ENCODE data around the gene ANKDD1B. TPM values are rescaled to one million over a fixed set of nuclear protein-coding genes. Genes with fewer than 3 reads are reported as not detected.

The ANKDD1B gene
- total RNA-seq, 1 experiment from 2014 or later, result 0.10 TPM

- Histone ChIP-seq H3K4me1 (ENCODE audit: control insufficient read depth, insufficient read depth, low read length) (no peaks in the 10 kb centered on the region; the same call in 1 of the 2 replicates), H3K9me3 (ENCODE audit: control insufficient read depth, insufficient read depth, low read depth, low read length) (no peaks in the 10 kb centered on the region), H3K4me3 (ENCODE audit: low read depth in 2 of 2, low read length in 2 of 2) (no peak overlapping the region), H3K27ac (ENCODE audit: low read length) (no peak overlapping the region), H3K27me3 (ENCODE audit: control insufficient read depth, insufficient read depth, low read length) (no peaks in the 10 kb centered on the region), H3K36me3 (ENCODE audit: control insufficient read depth, insufficient read depth, low read length) (peaks cover 7% of the 10 kb centered on the region)
- in situ Hi-C loops (cut with HindIII; ENCODE audit: low pct_unique_long_range_greater_than_20kb, low sequenced_read_pairs), result no loop called here
- no TSS peak for BruUV-seq (replicated peaks)
- ATAC-seq (no peak), DNase-seq (ENCODE audit: low read depth, low spot score) (no peak)
- CTCF ChIA-PET, result no interaction called here
- POLR2A ChIA-PET, result no interaction called here
- TF ChIP-seq POLR2AphosphoS5 (IDR thresholded peaks at IDR 0.05; ENCODE audit: low read depth, low read length), result no peak
- no peak for TF ChIP-seq SIN3A (IDR thresholded peaks at IDR 0.05; ENCODE audit: borderline replicate concordance, insufficient read depth, low read depth, low read length)
- no peak for TF ChIP-seq CTCF (IDR thresholded peaks at IDR 0.05)
- TF ChIP-seq REST (IDR thresholded peaks at IDR 0.05; ENCODE audit: insufficient read depth in 1 of 2, low read depth in 2 of 2, low read length in 1 of 2), result no peak
- no peak for TF ChIP-seq TCF7L2 (IDR thresholded peaks at IDR 0.05; ENCODE audit: low read depth, low read length)
- intact Hi-C loops (cut with micrococcal nuclease; ENCODE audit: unreplicated experiment), result no loop called here
Measured at GRCh38 chr5:75677607-75678006, 66.4 kb downstream of the ANKDD1B start.

DNA sequence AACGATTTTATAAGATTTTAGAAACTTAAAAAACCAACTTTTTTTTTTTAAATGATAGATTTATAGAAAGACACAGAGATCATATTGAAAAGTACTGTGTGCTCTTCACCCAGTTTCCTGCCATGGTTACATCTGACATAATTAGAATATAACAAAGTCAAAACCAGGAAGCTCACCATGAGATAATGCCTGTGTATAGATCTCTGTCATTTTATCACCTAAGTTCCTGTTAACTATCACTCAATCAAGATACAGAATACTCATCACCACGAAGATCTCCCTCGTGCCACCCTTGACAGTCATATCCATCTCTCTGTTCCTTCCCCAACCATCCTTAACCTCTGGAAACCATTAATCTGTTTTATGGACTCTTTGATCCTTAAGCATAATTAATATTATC is 66.9 kb downstream of the ANKDD1B start:
- ATAC-seq, result no peak
- POLR2A ChIA-PET, result no interaction called here
- no peak overlapping the region for H3K4me3 ChIP-seq (ENCODE audit: low read depth in 2 of 2, low read length in 2 of 2)

More for the DNA sequence above, 66.9 kb downstream of the ANKDD1B start:
- no peak for TF ChIP-seq CTCF (IDR thresholded peaks at IDR 0.05)
- no TSS peak for BruUV-seq (replicated peaks)
- H3K27ac ChIP-seq (ENCODE audit: low read length), result no peak overlapping the region
- no peaks in the 10 kb centered on the region for H3K9me3 ChIP-seq (ENCODE audit: control insufficient read depth, insufficient read depth, low read depth, low read length)
- in situ Hi-C loops (cut with HindIII; ENCODE audit: low pct_unique_long_range_greater_than_20kb, low sequenced_read_pairs), result no loop called here
- CTCF ChIA-PET, result no interaction called here
- intact Hi-C loops (cut with micrococcal nuclease; ENCODE audit: unreplicated experiment), result no loop called here
- H3K27me3 ChIP-seq (ENCODE audit: control insufficient read depth, insufficient read depth, low read length), result no peaks in the 10 kb centered on the region
- H3K36me3 ChIP-seq (ENCODE audit: control insufficient read depth, insufficient read depth, low read length), result peaks cover 7% of the 10 kb centered on the region
- no peaks in the 10 kb centered on the region; the same call in 1 of the 2 replicates for H3K4me1 ChIP-seq (ENCODE audit: control insufficient read depth, insufficient read depth, low read length)
- DNase-seq (ENCODE audit: low read depth, low spot score), result no peak

Data from Panc1 (cell line).